GM18520 (cell line): ENCODE data around the gene FAM174C.
A peak's percentile ranks its signal among the peaks of the same experiment; 100 is the strongest.
"Not testable (repeated sequence)": the region's sequence is repeated elsewhere in the genome, so short reads cannot be mapped to it uniquely, and the experiment has no call there.

Experiments used
- ATAC-seq: cut with Tn5 transposase; IDR thresholded peaks from one replicate; pipeline ENCODE4 v1.9.1; 2021; ENCODE audit not compliant: unreplicated experiment

The FAM174C gene

DNA sequence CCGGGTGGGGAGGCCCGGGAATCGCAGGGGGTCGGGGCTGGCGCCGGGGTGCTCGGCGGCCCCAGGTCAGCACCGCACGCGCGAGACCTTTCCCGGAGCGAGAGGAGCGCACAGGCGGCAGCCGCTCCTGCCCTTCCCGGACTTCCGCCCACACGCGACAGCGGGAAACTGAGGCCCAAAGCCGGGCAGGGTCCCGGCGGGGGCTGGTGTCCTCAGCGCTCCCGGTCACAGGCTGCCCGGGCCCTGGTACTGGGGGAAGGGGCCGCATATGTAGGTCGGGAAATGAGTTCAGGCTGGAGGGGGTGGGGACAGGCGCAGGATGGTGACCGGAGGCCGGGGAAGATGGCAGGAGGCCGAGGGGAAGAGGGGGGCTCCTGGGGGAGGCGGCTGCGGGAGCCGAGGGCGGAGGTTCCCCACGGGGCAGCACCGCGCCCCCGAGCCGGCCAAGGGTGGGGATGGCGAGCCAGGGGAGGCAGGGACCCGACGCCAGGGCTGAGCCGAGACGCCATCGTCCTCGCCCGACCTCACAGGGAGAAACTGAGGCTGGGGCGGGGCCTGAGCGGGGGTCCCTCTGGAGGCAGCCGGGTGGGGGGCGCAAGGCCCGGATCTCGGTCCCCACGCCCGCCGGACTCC is 38.2 kb upstream of the FAM174C start:
- ATAC-seq: no peak

DNA sequence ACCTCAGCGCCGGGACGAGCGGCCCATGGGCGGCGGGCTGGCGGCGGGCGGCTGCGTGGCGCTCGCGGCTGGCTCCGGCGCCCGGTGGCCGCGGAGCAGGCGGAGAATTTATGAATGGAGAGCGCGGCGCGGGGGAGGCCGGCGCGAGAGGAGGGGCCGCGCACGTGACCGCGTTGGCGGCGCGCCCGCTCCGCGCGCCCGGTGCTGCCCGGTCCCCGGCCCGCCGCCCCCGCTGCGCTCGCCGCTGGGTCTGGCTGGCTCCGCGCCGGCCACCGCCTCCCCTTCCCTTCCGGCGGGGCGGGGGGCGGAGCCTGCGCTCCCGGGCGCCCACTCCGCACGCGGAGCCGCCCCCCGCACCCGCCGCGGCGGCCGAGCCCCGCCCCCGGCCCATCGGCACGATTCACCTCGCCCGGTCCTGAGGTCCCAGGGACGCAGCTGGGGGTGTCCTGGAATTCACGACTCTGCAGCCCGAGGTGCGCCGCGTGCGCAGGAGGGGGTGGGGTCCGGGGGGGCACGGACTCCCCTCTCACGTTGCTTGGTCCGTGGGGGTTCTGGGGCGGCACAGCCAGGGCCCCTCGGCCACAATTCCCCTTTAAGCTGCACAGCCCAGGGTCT is 37.5 kb upstream of the FAM174C start, which contains the start of gene CBARP:
CBARP (minus strand) TSS at position 252 of the 615 bp plus-strand sequence. CDS start 1,905 bp downstream, outside the sequence.
- ATAC-seq: no peak

DNA sequence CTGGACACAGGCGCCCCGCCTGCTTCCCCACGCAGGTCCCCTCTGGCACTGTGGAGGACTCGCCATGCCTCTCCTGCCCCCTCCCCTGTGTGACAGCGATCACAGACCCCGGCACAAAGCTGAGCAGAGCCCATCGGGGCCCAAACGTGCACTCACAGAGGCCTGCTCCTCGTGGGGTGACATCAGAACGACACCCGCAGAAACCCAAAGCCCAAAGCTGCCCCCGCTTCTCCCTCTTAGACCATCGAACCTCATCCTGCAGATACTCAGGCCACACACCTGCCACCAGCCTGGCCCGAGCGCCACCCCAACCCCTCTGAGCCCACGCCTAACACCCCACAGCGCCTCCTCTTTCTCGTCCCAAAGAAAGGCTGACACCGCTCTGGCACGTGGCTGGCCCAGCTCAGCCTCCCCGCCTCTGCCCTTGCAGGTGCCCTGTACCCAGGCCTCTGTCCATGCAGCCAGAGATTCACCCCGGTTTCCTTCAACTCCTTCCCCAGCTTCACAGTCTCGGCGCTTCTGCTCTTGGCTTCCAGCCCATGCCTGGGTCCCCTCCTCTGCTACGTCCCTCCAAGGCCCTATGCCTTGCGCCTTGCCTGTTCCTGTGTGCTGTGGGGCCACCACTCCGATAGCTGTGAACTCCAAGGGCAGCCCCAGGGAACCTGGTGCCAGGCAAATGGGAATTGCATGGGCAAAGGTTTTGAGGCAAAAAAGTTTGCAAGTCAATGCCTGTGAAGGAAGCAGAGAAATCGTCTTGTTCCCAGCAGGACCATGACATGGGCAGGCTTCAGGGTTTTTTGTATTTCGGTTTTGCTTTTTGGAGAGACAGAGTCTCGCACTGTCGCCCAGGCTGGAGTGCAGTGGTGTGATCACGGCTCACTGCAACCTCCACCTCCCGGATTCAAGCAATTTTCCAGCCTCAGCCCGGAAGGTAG is 36.7 kb upstream of the FAM174C start:
- ATAC-seq: no peak

DNA sequence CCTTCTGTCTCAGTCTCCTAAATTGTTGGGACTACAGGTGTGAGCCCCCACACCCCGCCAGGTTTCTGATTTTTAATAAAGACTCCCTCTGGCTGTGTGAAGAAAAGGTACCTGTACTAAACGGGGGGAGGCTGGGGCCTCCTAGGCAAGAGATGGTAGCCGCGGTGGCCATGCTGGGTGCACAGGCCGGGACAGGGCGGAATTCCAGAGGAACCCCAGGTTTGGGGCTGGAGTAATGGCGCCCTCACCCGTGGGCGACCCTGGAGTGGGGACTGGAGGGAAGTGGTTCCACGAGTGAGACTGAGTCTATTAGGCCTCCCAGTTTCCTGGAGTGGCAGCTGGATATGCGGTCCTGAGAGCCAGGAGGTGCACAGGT is 35.9 kb upstream of the FAM174C start:
- ATAC-seq: no peak

DNA sequence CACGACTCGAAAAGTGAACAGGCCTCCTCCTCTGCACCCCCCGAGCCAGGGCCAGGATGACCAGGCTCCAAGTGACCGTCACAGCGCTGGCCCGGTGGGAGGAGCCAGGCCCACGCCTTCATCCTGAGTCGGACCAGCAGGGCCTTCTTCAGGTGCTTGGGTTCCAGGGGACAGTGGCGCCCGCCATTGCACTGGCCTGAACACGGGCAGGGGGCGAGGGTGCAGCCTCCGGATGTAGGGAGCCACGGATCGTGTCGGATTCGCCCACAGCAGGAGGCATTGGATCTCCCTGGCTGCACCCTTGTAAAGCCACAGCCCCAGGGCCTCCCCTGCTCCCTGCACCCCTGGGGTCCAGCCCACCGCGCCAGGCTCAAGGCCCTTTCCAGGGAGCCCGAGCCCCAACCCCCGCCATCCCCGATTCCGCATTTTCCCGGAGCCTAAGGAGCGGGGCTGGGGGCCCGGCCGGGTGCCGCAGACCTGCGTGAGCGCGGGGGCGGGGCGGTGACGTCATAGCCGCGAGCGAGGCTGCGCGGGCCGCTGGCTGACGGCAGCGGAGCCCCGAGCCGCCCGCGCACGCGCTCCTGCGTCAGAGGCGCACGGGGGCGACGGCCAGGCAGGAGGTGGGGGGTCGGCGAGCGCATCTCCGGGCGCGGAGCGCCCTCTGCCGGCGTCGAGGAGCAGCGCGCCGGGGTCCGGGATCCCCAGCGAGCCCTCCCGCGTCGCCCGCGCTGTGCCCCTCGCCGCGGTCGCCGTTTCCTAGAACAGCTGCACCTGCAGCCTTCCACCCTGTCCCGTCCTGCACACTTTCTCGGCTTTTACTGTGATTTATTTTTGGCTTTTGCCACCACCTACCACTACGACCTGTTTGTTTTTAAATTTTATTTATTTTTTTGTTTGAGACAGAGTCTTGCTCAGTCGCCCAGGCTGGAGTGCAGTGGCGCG is 35.3 kb upstream of the FAM174C start:
- ATAC-seq: peak; percentile 28

DNA sequence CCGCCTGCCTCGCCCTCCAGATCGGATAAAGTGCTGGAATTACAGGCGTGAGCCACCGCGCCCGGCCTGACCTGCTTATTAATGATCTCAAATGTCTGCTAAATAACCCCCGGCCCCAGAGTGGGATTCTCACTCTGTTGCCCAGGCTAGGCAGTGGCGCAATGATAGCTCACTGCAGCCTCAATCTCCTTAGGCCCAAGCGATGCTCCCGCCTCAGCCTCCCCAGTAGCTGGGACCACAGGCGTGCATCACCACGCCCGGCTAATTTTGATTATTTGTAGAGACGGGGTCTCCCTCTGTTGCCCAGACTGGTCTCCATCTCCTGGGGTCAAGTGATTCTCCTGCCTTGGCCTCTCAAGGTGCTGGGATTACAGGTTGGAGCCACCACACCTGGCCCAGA is 34.4 kb upstream of the FAM174C start:
- no peak for ATAC-seq

DNA sequence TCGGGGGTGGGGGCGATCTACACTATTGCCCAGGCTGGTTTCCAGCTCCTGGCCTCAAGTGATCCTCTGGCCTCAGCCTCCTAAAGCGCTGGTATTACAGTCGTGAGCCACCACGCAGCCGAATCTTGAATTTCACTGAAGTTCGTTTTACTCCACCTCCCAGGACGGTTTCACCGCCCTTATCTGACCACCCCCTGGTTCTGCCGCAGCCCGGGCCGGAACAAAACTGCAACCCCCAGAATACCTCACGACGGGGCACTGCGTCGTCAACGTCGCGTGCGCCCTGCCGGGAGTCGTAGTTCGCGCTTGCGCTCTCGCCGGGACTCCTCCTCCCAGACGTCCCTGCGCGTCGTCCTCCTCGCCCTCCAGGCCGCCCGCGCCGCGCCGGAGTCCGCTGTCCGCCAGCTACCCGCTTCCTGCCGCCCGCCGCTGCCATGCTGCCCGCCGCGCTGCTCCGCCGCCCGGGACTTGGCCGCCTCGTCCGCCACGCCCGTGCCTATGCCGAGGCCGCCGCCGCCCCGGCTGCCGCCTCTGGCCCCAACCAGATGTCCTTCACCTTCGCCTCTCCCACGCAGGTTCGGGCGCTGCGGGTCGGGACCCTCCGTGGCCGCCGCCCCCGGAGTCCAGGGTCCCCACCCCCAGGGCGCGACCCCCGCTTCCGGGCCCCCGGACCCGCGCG is 33.8 kb upstream of the FAM174C start, which contains the start of gene ATP5F1D:
ATP5F1D (plus strand) TSS at position 335 of the 679 bp plus-strand sequence; CDS start at position 435, 100 bp downstream.
- ATAC-seq: peak; percentile 39

DNA sequence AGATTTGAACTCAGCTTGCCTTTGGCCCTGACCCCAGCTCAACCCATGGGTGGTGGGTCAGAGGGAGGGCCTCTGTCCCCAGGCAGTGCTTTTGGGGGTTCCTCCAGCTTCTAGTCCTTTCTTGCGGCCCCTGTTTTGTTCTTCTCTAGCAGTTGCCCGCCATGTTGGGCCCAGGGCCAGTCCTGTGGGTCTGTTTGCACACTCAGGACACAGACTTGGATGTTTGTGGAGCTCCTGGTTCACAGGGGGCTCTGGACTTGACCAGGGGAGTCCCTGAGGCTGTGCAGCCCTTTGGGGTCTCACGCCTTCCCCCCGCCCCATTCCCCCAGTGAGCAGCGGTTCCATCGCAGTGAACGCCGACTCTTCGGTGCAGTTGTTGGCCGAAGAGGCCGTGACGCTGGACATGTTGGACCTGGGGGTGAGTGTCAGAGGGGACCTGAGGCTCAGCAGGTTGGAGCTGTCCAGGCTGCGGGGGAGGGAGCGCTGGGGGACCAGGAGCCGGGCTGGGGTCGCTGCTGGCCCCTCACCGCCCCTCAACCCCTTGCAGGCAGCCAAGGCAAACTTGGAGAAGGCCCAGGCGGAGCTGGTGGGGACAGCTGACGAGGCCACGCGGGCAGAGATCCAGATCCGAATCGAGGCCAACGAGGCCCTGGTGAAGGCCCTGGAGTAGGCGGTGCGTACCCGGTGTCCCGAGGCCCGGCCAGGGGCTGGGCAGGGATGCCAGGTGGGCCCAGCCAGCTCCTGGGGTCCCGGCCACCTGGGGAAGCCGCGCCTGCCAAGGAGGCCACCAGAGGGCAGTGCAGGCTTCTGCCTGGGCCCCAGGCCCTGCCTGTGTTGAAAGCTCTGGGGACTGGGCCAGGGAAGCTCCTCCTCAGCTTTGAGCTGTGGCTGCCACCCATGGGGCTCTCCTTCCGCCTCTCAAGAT is 31.3 kb upstream of the FAM174C start:
- no peak for ATAC-seq

DNA sequence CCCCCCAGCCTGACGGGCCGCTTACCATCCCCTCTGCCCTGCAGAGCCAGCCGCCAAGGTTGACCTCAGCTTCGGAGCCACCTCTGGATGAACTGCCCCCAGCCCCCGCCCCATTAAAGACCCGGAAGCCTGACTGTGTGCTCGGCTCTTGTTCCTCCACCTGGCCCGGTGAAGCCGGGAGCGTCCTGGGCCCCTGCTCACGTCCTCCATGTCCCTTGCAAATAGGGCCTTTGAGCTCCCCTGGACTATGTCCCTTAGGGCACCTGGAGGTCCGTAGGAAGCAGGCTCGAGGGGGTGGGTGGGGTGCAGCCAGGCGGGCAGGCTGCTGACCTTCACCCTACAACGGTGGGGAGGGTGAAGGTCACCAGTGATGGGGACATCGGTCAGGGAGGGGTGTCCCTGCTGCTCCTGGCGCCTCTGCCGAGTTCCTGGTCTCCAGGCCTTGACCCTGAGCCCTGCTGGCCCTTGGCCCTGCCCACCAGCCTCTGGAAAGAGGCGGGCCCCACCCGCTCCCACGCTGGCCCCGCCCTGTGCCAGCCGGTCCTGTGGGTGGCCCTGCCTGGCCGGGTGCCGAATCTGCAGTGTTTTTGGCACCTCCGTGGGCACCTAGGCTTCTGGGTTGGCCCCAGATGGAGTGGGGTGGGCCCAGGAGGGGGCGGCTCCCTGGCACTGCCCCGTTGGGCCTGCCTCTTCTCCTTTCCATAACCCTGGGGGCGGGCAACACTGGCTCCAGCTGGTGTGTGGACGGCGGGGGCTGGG is 30.5 kb upstream of the FAM174C start:
- ATAC-seq: no peak

DNA sequence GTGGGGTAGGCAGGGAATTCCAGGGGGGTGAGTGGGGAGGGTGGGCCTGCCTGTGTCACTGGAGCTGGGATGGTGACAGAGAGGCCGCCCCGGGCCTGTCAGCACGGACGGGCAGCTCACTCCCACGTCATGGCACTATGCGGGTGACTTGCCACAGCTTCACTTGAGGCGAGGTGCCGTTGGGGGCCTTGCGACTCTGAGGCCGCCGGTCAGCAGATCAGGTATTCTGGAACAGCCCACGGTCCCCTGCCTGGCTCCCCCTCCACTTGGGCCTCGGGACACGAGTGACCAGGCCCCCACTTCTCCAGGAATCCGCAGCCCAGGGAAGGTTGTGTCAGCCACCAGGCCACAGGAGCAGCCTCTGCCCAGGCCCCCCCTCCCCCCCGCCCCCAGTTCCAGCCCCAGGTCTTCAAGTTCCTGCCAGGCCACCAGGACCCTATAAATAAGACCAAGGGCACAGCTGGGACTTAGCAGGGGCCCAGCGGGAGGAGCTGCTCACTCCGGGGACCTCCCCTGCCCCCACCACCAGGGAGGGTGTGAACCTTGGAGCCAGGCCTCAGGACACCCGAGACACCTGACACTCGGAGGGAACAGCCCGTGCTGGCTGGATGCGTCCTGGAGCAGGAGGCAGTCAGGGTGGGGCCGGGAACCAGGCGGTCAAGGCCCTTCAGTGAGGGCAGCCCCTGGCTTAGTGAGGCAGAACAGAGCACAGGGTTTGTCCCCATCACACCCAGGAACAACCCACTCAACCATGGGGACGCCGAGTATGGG is 29.7 kb upstream of the FAM174C start:
- ATAC-seq: no peak

DNA sequence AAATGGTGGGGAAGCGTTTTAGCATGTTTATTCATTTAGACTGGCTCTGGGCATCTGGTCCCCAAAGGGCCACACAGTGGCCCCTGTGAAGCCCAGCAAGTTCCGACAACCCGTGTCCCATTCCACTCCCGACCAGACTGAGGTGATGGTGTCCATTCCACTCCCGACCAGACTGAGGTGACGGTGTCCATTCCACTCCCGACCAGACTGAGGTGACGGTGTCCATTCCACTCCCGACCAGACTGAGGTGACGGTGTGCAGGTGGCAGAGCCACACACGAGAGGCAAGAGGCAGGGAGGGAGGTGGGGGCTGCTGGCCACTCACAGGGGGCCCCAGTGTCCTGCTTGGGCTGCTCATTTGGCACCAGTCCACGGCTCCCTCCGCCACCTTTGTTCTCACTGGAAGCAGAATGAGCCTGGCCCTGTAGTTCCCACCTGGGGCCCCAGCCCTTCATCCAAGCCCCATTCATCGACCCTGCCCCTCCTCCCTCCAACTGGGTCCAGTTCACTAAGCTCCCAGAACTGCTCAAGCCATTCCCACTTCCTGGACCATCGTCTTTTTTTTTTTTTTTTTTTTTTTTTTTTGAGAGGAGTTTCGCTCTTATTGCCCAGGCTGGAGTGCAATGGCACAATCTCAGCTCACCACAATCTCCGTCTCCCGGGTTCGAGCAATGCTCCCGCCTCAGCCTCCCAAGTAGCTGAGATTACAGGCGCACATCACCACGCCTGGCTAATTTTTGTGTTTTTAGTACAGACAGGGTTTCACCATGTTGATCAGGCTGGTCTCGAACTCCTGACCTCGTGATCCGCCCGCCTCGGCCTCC is 28.9 kb upstream of the FAM174C start:
- ATAC-seq: not testable (repeated sequence)

DNA sequence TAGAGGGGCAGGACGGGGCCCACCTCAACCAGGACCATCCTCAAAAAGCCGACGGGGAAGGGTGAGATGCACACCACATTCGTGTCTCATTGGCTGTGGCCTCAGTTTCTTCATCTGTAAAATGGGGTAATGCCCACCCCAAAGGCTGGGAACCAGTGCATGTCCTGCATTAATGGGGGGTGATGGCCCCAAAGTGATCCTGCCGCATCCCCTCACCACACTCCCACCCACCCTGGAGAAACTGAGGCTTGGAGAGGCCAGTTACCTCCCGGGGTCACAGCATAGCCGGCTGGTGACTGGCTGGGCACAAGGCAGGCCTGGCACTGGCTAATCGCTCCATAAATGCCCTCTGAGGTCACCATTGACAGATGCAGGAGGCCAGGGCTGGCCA is 27.6 kb upstream of the FAM174C start:
- ATAC-seq: no peak

DNA sequence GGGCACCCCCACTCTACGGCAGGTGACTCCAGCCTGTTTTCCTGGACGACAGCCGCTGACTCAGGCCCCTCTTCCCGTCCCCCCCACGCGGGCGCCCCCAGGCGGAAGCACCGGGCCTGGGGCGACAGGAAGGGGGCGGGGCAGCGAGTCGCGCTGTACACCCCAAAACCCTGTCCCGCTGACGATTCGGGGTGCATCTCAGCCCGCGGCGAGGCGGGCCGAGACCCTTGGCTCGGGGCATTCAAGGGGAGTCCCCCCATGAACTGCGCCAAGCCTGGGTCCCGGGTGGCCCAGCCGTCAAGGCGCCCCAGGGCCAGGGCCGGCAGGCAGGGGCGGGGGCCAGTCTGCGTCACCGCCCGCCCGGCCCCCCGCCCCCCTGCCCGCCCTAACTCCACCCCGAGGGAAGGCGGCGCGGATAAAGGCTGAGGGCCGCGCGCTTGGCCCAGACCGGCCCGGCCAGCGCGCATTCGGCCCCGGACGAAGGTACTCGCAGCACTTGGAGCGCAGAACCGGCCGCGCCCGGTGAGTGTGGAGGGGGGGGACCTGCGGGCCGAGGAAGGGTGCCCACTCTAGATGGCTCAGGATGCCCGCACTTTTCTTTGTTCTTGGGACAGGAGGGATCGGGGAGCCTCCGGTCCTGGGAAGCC is 27.1 kb upstream of the FAM174C start, which contains the start of gene MIDN:
MIDN (plus strand) TSS at position 445 of the 647 bp plus-strand sequence. CDS start 1,714 bp downstream, outside the sequence.
- peak; percentile 9 for ATAC-seq

DNA sequence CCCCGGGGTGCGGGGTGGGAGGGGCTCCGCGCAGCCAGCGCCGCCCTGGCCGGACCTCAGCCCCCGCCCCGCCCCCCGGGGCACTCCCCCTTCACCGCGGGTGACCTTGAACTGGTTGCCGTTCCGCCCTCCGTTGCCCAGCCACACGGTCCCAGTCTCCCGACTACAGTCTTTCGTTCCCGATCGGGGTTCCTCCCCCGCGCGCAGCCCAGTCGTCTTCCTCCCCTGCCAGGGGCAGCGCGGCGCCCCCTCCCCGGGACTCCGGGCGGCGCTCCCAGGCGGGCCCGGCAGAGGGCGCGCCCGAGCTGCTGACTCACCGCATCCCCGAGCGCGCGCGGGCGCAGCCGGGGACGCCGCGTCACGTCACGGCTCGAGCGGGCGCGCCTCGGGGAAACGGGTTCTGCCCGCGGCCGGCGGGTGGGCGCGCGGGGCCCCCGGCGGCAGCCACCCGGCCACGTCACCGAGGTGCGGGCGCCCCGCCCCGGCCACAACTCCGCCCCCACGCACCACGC is 26.5 kb upstream of the FAM174C start:
- peak; percentile 17 for ATAC-seq

DNA sequence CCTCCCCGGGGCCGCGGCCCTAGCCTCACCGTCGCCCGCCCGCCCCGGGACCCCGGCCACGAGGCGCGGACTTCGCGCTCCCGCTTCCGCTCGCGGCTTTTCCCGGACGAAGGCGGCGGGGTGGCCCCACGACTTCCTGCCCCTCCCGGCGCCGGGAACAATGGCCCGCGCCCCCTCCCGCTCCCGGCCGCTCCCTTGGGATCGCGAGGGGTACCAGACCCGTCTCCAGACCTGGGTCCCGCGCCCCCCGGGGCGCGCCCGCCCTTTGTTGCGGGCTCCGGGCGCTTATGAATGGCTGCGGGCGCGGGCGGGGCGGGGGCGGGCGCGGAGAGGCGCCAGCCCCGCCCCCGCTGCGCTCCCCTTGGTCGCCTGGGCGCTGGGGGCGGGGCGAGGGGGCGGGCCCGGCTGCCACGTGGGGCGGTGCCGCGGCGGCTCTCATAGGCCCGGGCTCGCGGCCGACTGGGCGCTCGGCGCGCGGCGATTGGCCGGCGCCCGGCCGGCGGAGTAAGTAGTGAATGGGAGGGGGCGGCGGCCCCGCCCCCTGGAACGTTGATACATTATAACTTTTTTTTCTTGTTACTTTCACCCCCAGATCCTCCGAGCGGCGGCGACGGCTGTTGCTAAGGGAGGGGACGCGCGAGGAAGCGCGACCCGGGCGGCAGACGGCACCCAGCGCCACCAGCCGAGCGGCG is 25.9 kb upstream of the FAM174C start:
- ATAC-seq: peak; percentile 43
